Muscle of leg (tissue), 11 donors: ENCODE measurements around the gene NBL1. TPM values are rescaled to one million over a fixed set of nuclear protein-coding genes. Genes with fewer than 3 reads are reported as not detected.

Source experiments
- DNase-seq: peaks from one replicate; pipeline ENCODE4 v3.0.0; 2013
- H3K27ac ChIP-seq: one replicate; pipeline ENCODE4 v1.5.1; 2013; ENCODE audit warnings: mild to moderate bottlenecking, low read length, control low read depth
- H3K27me3 ChIP-seq: one replicate; pipeline ENCODE4 v1.6.1; 2013; ENCODE audit warnings: low read length; ENCODE audit not compliant: control insufficient read depth, insufficient read depth
- H3K36me3 ChIP-seq: one replicate; pipeline ENCODE4 v1.6.1; 2013; ENCODE audit warnings: low read length; ENCODE audit not compliant: control insufficient read depth, insufficient read depth
- H3K4me1 ChIP-seq: one replicate; pipeline ENCODE4 v1.6.1; 2013; ENCODE audit warnings: low read length; ENCODE audit not compliant: control insufficient read depth, insufficient read depth
- H3K4me3 ChIP-seq: one replicate; pipeline ENCODE4 v1.5.1; 2013; ENCODE audit warnings: low read length, control low read depth
- H3K9me3 ChIP-seq: replicated peaks from 2 replicates; pipeline ENCODE4 v1.6.1; 2013; ENCODE audit warnings: low read depth, low read length; ENCODE audit not compliant: control insufficient read depth
- WGBS: methylation state at CpG from one replicate; pipeline ENCODE4 v1.1.5; 2013; ENCODE audit warnings: missing lambda C conversion rate; ENCODE audit not compliant: insufficient coverage; 5-methylcytosine and 5-hydroxymethylcytosine counted together
- polyA plus RNA-seq, 8 donors: library from polyadenylated mRNA; unstranded; fragments of 120-200 nt; gene quantifications; one replicate each; pipeline versions ENCODE4 v1.2.1 to v1.2.3, GENCODE V29; 2013; ENCODE audit warnings: inconsistent platforms in 1 of 8, low replicate concordance in 1 of 8; ENCODE audit not compliant: insufficient read length in 8 of 8, insufficient read depth in 1 of 8
- total RNA-seq: library from RNA; stranded (reverse); fragments of 120-200 nt; gene quantifications from one replicate; pipeline ENCODE4 v1.2.4, GENCODE V29; 2013

The NBL1 gene
- total and polyA plus RNA-seq, 9 donors = 23.8 to 60.6 (median 42.4) TPM

DNA sequence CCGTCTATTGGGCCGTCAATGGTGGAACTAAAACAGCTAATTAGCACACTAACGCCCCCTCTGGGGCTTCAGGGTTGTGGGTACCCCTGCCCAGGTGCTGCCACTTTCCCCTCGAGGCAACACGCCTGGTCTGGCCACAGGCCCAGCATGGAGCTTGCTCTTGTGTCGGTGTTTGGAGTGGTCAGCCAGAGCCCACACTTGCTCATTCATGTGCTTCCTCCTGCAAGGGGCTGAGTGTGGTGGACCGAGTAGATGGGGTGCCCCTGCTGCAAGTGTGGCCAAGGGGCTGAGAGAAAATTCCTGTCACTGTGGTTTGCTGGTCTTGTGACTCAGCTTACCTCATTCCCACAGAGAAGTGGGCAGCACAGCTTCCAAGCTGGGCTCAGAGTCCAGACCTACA lies 46.2 kb downstream of the NBL1 start:
- no peak overlapping the region for H3K4me3 ChIP-seq
- WGBS = 78% methylated on average over 6 of the region's 7 CpGs
- no peaks in the 10 kb centered on the region for H3K4me1 ChIP-seq
- no peak overlapping the region for H3K27ac ChIP-seq
- no peaks in the 10 kb centered on the region for H3K27me3 ChIP-seq
- no peaks in the 10 kb centered on the region for H3K36me3 ChIP-seq
- H3K9me3 ChIP-seq = peaks cover 2% of the 10 kb centered on the region
- no peak for DNase-seq

GRCh38 chr1:19694298-19694697 lies 50.2 kb downstream of the NBL1 start:
- Histone ChIP-seq H3K27ac (no peak overlapping the region), H3K4me3 (no peak overlapping the region), H3K4me1 (no peaks in the 10 kb centered on the region), H3K36me3 (no peaks in the 10 kb centered on the region), H3K27me3 (no peaks in the 10 kb centered on the region), H3K9me3 (no peaks in the 10 kb centered on the region)
- 73% methylated on average over 14 of the region's 14 CpGs for WGBS
- DNase-seq = no peak

GRCh38 chr1:19695772-19696171 lies 51.7 kb downstream of the NBL1 start:
- Histone ChIP-seq H3K9me3 (no peaks in the 10 kb centered on the region), H3K27ac (no peak overlapping the region)

DNA sequence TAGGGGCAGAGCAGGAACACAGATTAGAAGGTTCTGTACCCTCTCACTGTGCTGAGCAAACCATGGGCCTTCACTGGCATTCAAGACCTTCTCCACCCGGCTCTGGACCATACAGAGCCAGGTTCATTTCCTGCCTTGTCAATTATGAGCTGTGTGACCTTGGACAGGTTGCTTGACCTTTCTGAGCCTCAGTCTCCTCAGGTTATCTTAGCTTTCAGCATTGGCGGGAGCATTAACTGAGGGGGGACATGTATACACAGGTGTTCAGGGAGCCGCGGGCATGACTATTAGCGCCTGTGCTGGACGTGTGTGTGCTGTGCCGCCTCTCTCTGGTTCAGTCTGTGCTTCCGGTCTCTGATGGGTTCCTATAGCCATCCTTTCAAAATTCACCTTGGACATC lies 52.7 kb downstream of the NBL1 start:
- DNase-seq = no peak
- Histone ChIP-seq H3K27ac (no peak overlapping the region), H3K27me3 (no peaks in the 10 kb centered on the region), H3K9me3 (no peaks in the 10 kb centered on the region), H3K4me3 (no peak overlapping the region), H3K4me1 (no peaks in the 10 kb centered on the region), H3K36me3 (no peaks in the 10 kb centered on the region)
- 97% methylated on average over 7 of the region's 8 CpGs for WGBS

More at GRCh38 chr1:19695772-19696171, 51.7 kb downstream of the NBL1 start:
- Histone ChIP-seq H3K36me3 (no peaks in the 10 kb centered on the region), H3K27me3 (no peaks in the 10 kb centered on the region), H3K4me1 (no peaks in the 10 kb centered on the region), H3K4me3 (no peak overlapping the region)
- WGBS = 81% methylated on average over 7 of the region's 7 CpGs
- DNase-seq = no peak

DNA sequence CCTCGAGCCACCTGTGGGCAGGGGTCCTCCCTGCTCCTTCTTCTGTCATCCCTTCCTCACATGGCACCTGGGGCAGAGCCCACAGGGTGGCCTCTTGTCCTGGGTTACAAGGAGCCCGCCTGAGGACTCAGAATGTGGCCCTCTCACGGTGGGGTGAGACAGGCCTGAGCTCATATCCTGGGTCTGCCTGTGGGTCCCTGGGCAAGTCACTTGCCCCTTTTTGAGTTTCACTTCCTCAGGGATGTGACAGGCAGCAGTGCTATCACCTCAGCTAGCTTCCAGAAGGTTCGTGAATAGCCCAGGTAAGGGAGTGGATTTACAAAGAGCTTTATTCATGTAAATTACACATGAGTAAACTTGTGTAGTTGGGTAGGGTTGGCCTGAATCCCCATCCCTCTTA lies 54.1 kb downstream of the NBL1 start:
- H3K27me3 ChIP-seq = no peaks in the 10 kb centered on the region
- no peaks in the 10 kb centered on the region for H3K4me1 ChIP-seq
- 87% methylated on average over 3 of the region's 4 CpGs for WGBS
- no peak overlapping the region for H3K4me3 ChIP-seq
- H3K36me3 ChIP-seq = no peaks in the 10 kb centered on the region
- no peak for DNase-seq
- H3K27ac ChIP-seq = no peak overlapping the region
- H3K9me3 ChIP-seq = no peaks in the 10 kb centered on the region

- WGBS = 76% methylated on average over 14 of the region's 14 CpGs
- Histone ChIP-seq H3K27ac (no peak overlapping the region), H3K4me1 (peaks cover 6% of the 10 kb centered on the region), H3K36me3 (no peaks in the 10 kb centered on the region), H3K4me3 (no peak overlapping the region), H3K27me3 (no peaks in the 10 kb centered on the region), H3K9me3 (no peaks in the 10 kb centered on the region)
- DNase-seq = no peak
These were observed 56.1 kb downstream of the NBL1 start for GRCh38 chr1:19700079-19700777.

DNA sequence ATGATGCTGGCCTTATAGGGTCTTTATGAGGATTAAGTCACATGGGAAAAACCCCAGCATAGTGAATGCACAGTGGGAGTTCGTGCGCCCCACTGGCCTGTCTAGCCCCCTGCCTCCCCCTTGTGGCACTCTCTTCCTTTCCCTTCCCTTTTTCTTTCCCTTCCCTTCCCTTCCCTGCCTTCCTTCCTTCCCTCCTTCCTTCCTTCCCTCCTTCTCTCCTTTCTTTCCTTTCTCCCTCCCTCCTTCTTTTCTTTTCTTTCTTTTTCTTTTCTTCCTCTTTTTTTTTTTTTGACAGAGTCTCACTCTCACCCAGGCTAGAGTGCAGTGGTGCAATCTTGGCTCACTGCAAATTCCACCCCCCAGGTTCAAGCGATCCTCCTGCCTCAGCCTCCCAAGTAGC lies 59.2 kb downstream of the NBL1 start:
- H3K9me3 ChIP-seq = no peaks in the 10 kb centered on the region
- no peak for DNase-seq
- H3K36me3 ChIP-seq = no peaks in the 10 kb centered on the region
- H3K4me3 ChIP-seq = no peak overlapping the region
- H3K4me1 ChIP-seq = peaks cover 6% of the 10 kb centered on the region
- no peak overlapping the region for H3K27ac ChIP-seq
- WGBS = 56% methylated on average over 2 of the region's 3 CpGs
- H3K27me3 ChIP-seq = no peaks in the 10 kb centered on the region

DNA sequence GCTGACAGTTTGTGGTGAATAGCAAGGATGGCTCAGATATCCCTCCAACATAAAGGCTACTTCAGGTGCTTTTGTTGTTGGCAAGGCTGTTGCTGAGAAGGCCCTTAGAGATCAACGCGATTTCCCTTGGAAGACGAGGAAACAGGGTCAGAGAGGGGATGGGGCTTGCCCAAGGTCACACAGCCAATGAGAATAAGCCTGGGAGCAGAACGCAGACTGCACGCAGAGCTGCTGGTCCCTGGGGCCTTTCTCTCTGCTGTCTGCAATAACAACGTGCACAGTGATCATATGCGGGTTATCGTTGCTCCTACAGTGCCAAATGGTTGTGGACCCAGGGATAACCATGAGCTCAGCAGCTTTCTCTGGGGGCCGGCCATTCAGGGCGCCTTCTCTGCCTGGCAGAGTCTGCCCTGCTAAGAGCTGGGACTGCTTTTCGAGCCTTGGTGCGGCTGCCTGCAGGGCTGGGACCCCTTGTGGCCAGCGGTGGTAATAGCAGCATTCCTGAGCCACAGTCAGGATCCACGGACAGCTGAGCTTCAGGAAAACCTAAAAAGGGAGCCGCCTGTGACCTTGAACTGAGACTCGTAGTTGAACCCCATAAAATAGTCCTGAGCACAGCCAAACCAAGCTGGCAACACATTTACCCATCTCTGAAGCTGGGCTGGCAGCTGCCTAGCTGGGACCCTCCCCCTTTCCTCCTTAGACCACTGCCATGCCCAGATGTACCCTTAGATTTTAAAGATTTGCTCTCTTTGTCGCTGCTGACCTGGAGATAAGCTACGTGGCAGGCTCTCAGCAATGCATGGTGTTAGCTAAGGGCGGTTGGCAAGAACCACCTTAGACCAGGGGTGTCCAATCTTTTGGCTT lies 60.4 kb downstream of the NBL1 start:
- Histone ChIP-seq H3K4me3 (no peak overlapping the region), H3K27ac (no peak overlapping the region), H3K9me3 (no peaks in the 10 kb centered on the region), H3K4me1 (peaks cover 6% of the 10 kb centered on the region), H3K36me3 (no peaks in the 10 kb centered on the region), H3K27me3 (no peaks in the 10 kb centered on the region)
- peak; percentile 71 for DNase-seq
- 13% methylated on average over 19 of the region's 19 CpGs for WGBS

GRCh38 chr1:19705464-19705863 lies 61.4 kb downstream of the NBL1 start:
- DNase-seq = no peak
- Histone ChIP-seq H3K9me3 (no peaks in the 10 kb centered on the region), H3K4me3 (no peak overlapping the region), H3K27me3 (no peaks in the 10 kb centered on the region), H3K27ac (no peak overlapping the region), H3K36me3 (no peaks in the 10 kb centered on the region), H3K4me1 (peaks cover 6% of the 10 kb centered on the region)
- no CpG with 5 or more reads among the region's 4 CpGs for WGBS

GRCh38 chr1:19706136-19706535 lies 62.0 kb downstream of the NBL1 start:
- Histone ChIP-seq H3K4me3 (no peak overlapping the region), H3K36me3 (no peaks in the 10 kb centered on the region), H3K9me3 (no peaks in the 10 kb centered on the region), H3K4me1 (peaks cover 6% of the 10 kb centered on the region), H3K27me3 (no peaks in the 10 kb centered on the region), H3K27ac (no peak overlapping the region)
- no CpG with 5 or more reads among the region's 4 CpGs for whole genome bisulfite sequencing
- DNase-seq = no peak
